ENCODE data around the gene SLC5A11.

- TF ChIP-seq CTCF (IDR thresholded peaks at IDR 0.05): no peak
- TF ChIP-seq EP300 (IDR thresholded peaks at IDR 0.05): no peak
- TF ChIP-seq USF2 (IDR thresholded peaks at IDR 0.05): no peak
- TF ChIP-seq CEBPB (IDR thresholded peaks at IDR 0.05): no peak
These were observed 75.5 kb downstream of the SLC5A11 start for GRCh38 chr16:24921229-24921628.

All from A549 (cell line).